Fibroblast of mammary gland (primary cell): Measurements from ENCODE around the gene COX6B1.
A peak's percentile ranks its signal among the peaks of the same experiment; 100 is the strongest.

Source experiments
- DNase-seq: peaks from one replicate; pipeline ENCODE4 v3.0.0-alpha.2; 2010; ENCODE audit warnings: low read depth
- H3K4me3 ChIP-seq: 2 replicates; pipeline ENCODE4 v1.5.1; 2011; ENCODE audit warnings: low read depth, mild to moderate bottlenecking, low read length, moderate library complexity; ENCODE audit not compliant: control insufficient read depth
- TF ChIP-seq, protein P1 (sequence below): conservative IDR thresholded peaks from 2 replicates; pipeline ENCODE4 v1.5.1; 2011; ENCODE audit warnings: low read depth, low read length, inconsistent platforms; ENCODE audit not compliant: control insufficient read depth, insufficient read depth

Gene COX6B1

GRCh38 chr19:35612224-35612558, 35.9 kb upstream of the COX6B1 start:
- no peak for DNase-seq
- TF ChIP-seq, protein P1, sequence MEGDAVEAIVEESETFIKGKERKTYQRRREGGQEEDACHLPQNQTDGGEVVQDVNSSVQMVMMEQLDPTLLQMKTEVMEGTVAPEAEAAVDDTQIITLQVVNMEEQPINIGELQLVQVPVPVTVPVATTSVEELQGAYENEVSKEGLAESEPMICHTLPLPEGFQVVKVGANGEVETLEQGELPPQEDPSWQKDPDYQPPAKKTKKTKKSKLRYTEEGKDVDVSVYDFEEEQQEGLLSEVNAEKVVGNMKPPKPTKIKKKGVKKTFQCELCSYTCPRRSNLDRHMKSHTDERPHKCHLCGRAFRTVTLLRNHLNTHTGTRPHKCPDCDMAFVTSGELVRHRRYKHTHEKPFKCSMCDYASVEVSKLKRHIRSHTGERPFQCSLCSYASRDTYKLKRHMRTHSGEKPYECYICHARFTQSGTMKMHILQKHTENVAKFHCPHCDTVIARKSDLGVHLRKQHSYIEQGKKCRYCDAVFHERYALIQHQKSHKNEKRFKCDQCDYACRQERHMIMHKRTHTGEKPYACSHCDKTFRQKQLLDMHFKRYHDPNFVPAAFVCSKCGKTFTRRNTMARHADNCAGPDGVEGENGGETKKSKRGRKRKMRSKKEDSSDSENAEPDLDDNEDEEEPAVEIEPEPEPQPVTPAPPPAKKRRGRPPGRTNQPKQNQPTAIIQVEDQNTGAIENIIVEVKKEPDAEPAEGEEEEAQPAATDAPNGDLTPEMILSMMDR = no peak
- peak overlapping the region; percentile 91 for H3K4me3 ChIP-seq

DNA sequence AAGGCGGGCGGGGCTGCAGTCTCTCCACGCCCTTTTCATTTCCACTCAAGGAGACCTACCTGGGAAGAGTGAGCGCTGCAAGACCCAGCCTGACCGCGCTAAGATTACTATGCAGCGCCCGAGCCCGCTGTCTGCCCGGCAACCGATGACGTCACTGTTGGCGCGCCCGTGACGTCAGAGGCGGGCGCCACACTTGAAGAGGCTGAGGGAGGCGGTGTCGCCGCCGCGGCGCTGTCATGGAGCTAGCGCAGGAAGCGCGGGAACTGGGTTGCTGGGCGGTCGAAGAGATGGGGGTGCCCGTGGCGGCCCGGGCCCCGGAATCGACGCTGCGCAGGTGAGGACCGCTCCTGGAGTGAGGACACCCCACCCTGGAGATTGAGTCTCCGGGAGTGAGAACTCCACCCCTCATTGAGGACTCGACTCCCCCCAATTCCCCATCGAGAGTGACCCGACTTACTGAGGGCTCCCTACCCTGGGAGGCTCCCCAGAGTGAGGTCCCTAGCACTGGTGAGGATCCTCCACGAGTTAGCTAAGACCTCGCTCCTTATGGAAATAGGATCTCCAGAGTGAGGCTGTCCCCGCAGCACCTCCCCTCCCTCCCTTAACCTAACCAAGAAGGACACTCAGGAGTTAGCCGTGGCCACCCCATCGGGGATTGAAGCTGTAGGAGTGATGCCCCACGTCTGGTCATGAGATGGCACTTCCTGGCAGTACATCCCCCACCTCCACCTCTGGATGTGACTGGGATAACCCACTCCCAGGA, 35.4 kb upstream of the COX6B1 start, which contains the start of gene HAUS5:
Gene HAUS5 (plus strand): TSS at position 177 of the 763 bp plus-strand sequence. CDS start 60 bp downstream, at position 237.
- peak; percentile 87 for DNase-seq
- peak within 1 kb of the TSS; percentile 91 for H3K4me3 ChIP-seq
- TF ChIP-seq, protein P1 = no peak

DNA sequence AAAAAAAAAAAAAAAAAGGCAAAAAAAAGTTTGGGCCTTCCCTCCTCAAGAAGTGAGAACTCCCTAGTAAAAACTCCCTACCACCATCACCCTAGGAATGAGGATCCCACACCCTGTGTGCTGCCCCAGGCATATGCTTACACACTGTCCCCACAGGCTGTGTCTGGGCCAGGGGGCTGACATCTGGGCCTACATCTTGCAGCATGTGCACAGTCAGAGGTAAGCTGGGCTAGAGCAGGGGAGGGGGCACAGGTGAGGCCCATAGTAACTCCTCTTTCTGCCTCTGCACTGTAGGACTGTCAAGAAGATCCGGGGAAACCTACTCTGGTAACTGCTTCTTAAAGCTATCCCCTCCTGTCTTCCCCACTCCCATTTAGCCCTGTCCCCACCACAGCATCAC, 34.5 kb upstream of the COX6B1 start:
- no peak overlapping the region for H3K4me3 ChIP-seq
- TF ChIP-seq, protein P1 = no peak
- DNase-seq = no peak

GRCh38 chr19:35615036-35615435, 33.1 kb upstream of the COX6B1 start:
- TF ChIP-seq, protein P1 = no peak
- no peak for DNase-seq
- H3K4me3 ChIP-seq = no peak overlapping the region

GRCh38 chr19:35618857-35619256, 29.3 kb upstream of the COX6B1 start:
- DNase-seq = no peak
- TF ChIP-seq, protein P1 = no peak
- no peak overlapping the region for H3K4me3 ChIP-seq

DNA sequence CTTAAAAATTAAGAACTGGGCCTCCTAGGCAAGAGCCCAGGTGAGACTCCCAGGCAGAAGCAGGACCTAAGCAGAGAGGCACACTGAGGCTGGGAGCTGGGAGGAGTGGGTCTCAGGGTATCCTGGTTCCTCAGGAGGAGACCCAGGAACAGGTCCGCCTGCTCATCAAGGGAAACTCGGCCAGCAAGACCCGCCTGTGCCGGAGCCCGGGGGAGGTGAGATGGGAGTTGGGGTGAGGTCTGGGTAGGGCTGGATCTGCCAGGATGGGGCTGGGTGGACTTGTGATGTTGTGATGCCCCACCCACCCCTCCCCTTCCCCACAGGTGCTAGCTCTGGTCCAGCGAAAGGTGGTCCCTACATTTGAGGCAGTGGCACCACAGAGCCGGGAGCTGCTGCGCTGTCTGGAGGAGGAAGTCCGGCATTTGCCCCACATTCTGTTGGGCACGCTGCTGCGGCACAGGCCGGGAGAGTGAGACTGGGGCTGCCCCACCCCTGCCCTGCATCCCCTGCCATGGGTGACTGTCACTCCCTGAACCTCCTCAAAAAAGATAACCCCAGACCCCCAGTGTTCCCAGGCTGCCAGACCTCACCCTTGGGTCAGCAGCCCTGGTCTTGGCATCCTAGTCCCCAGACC, 28.7 kb upstream of the COX6B1 start:
- TF ChIP-seq, protein P1 = no peak
- no peak for DNase-seq
- no peak overlapping the region for H3K4me3 ChIP-seq
